BJ (cell line): ENCODE data around the gene ZNF700. TPM values are rescaled to one million over a fixed set of nuclear protein-coding genes. Genes with fewer than 3 reads are reported as not detected.

Experiments
- CTCF ChIA-PET: fragments of 350-600 bp; formaldehyde crosslinking; extraction: SDS; loops from one replicate; lab custom pipeline; 2021; ENCODE audit warnings: antibody characterized with exemption, inconsistent platforms; lab: Yijun Ruan, JAX
- POLR2A ChIA-PET: fragments of 300-600 bp; sonication (Branson Sonifier 250); formaldehyde crosslinking; extraction: SDS; loops from one replicate; lab custom pipeline; 2021; ENCODE audit warnings: antibody characterized with exemption; lab: Charles Lee
- DNase-seq: peaks from one replicate; pipeline ENCODE4 v3.0.0-alpha.2; 2011; ENCODE audit warnings: low read depth
- H3K27me3 ChIP-seq: 2 replicates; pipeline ENCODE4 v1.6.0; 2011; ENCODE audit warnings: low read length; ENCODE audit not compliant: control insufficient read depth, insufficient read depth
- H3K36me3 ChIP-seq: 2 replicates; pipeline ENCODE4 v1.5.1; 2011; ENCODE audit warnings: low read length; ENCODE audit not compliant: control insufficient read depth, insufficient read depth
- H3K4me3 ChIP-seq: 2 replicates; pipeline ENCODE4 v1.5.1; 2011; ENCODE audit warnings: low read depth, mild to moderate bottlenecking, control low read depth, low read length
- polyA plus RNA-seq: library from polyadenylated mRNA; depleted of rRNA; stranded (reverse); fragments of >200 nt; gene quantifications from 2 replicates; pipeline ENCODE4 v1.2.3, GENCODE V29; 2011; rRNA removed
- small RNA-seq: library from RNA; depleted of rRNA; stranded (forward); fragments of <200 nt; gene quantifications from one replicate; pipeline ENCODE3, GENCODE V24; 2012; ENCODE audit warnings: low replicate concordance, low read depth; ENCODE audit not compliant: insufficient read length
- TF ChIP-seq, protein P1 (sequence below): IDR thresholded peaks from 2 replicates; pipeline ENCODE4 v1.5.1; 2011; ENCODE audit warnings: low read depth, mild to moderate bottlenecking, control low read depth, inconsistent platforms, low read length, moderate library complexity; ENCODE audit not compliant: insufficient read depth

ZNF700 gene
- polyA plus RNA-seq, 1 experiment: 2.5 TPM

- Histone ChIP-seq H3K4me3 (no peak overlapping the region), H3K36me3 (no peaks in the 10 kb centered on the region; the same call in 1 of the 2 replicates), H3K27me3 (no peaks in the 10 kb centered on the region)
- CTCF ChIA-PET: no interaction called here
- no peak for DNase-seq
- TF ChIP-seq, protein P1, sequence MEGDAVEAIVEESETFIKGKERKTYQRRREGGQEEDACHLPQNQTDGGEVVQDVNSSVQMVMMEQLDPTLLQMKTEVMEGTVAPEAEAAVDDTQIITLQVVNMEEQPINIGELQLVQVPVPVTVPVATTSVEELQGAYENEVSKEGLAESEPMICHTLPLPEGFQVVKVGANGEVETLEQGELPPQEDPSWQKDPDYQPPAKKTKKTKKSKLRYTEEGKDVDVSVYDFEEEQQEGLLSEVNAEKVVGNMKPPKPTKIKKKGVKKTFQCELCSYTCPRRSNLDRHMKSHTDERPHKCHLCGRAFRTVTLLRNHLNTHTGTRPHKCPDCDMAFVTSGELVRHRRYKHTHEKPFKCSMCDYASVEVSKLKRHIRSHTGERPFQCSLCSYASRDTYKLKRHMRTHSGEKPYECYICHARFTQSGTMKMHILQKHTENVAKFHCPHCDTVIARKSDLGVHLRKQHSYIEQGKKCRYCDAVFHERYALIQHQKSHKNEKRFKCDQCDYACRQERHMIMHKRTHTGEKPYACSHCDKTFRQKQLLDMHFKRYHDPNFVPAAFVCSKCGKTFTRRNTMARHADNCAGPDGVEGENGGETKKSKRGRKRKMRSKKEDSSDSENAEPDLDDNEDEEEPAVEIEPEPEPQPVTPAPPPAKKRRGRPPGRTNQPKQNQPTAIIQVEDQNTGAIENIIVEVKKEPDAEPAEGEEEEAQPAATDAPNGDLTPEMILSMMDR: no peak
- POLR2A ChIA-PET: no interaction called here
Measured at GRCh38 chr19:11995174-11995573, 70.3 kb downstream of the ZNF700 start.

Small RNA genes lying within 50 kb of the gene (small RNA-seq; reads per million reads assigned to genes)
- gene RNA5SP464: not detected

Other genes starting within 250 kb of the ZNF700 start
- gene ZNF823, start 186.2 kb upstream of the ZNF700 start, polyA plus RNA-seq: 1.9 and 2.9 TPM in 2 replicates
- 3.4 and 5.4 TPM in 2 replicates for gene ZNF441, start 158.1 kb upstream of the ZNF700 start, polyA plus RNA-seq
- 0.67 and 1.3 TPM in 2 replicates for gene ZNF491, start 126.6 kb upstream of the ZNF700 start, polyA plus RNA-seq
- 2.0 and 3.8 TPM in 2 replicates for gene ZNF440, start 110.8 kb upstream of the ZNF700 start, polyA plus RNA-seq
- gene ZNF439, start 76.4 kb upstream of the ZNF700 start, polyA plus RNA-seq: 3.0 and 5.1 TPM in 2 replicates
- 3.4 and 3.9 TPM in 2 replicates for gene ZNF69, start 37.3 kb upstream of the ZNF700 start, polyA plus RNA-seq
- 1.6 and 2.2 TPM in 2 replicates for gene ZNF763, start 39.9 kb downstream of the ZNF700 start, polyA plus RNA-seq
- gene ZNF433, start 110.6 kb downstream of the ZNF700 start, polyA plus RNA-seq: 1.8 and 2.3 TPM in 2 replicates
- gene ZNF878, start 127.9 kb downstream of the ZNF700 start, polyA plus RNA-seq: not detected in 2 replicates
- gene ZNF844, start 139.6 kb downstream of the ZNF700 start, polyA plus RNA-seq: 2.8 and 4.5 TPM in 2 replicates
- 2.1 and 2.8 TPM in 2 replicates for gene ZNF20, start 215.2 kb downstream of the ZNF700 start, polyA plus RNA-seq
- gene ZNF625, start 231.6 kb downstream of the ZNF700 start, polyA plus RNA-seq: 1.5 and 2.2 TPM in 2 replicates
- gene ZNF136, start 238.0 kb downstream of the ZNF700 start, polyA plus RNA-seq: 1.5 and 2.8 TPM in 2 replicates